Hematopoietic multipotent progenitor cell treated with erythropoietin and hydrocortisone succinate and interleukin-3 and kit ligand, for 15 days (in vitro differentiated cells): ENCODE data around the gene SPRR1B.
"Not testable (repeated sequence)": the region's sequence is repeated elsewhere in the genome, so short reads cannot be mapped to it uniquely, and the experiment has no call there.

Experiments
- DNase-seq: peaks from one replicate; pipeline ENCODE4 v3.0.0-alpha.2; 2015; ENCODE audit warnings: low spot score

SPRR1B gene, protein sequence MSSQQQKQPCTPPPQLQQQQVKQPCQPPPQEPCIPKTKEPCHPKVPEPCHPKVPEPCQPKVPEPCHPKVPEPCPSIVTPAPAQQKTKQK

DNA sequence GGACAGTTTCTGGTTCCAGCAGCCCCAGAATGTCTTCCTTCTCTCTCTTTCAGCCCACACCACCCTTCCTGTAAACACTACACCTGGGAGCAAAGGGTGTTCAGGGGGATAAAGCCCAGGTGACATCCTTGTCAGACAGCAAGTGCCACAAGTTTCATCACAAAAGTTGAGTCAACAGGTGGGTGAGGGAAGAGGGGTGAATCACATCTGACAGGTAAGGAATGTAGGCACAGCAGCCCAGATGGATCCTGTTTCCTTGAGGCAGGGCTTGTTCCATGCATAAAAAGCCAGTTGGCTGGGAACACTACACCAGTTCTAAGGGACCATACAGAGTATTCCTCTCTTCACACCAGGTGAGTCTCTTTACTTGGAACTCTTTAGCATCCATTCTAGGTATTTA lies at the start of gene SPRR1B:
TSS of gene SPRR1B (plus strand) at position 309 of the 400 bp plus-strand sequence. CDS start 1,143 bp downstream, outside the sequence.
- DNase-seq = no peak

DNA sequence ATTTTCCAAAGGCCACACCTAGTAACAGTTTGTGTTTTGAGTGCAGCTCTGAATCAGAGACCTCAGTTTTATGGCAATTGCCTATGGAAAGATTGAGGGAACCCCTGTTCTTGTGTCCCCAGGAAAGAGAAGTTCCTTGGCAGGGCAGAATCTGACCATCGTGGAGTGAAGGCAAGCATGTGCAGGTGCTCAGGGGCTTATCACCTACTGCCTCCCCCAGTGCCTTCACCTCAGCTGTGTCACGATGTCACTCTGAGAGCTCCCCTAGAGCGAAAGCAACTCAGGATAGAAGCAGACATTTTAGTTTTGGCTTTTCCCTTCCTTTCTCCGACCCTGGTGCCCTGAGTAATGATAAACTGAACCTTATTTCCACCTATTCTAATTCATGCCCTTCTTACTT lies 48.9 kb upstream of the SPRR1B start:
- no peak for DNase-seq

DNA sequence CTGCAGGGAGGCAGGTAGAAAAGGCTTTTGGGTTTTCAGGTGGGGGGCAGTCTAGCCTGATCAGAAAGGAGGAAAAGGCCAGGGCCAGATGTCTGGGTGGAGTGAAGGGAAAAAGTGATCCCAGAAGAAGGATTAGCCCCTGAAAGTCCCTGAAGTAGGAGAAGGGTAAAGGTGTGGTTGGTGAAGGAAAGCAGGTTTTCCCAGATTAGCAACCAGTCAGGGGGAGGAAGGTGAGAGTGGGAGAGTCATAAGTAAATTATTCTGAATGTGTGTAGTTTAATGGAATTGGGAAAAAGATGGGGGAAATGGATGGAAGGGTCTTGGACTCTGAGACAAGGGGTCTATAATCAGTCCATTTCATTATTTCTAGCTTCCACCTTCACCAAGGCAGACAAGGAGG lies 47.8 kb upstream of the SPRR1B start:
- DNase-seq = no peak

DNA sequence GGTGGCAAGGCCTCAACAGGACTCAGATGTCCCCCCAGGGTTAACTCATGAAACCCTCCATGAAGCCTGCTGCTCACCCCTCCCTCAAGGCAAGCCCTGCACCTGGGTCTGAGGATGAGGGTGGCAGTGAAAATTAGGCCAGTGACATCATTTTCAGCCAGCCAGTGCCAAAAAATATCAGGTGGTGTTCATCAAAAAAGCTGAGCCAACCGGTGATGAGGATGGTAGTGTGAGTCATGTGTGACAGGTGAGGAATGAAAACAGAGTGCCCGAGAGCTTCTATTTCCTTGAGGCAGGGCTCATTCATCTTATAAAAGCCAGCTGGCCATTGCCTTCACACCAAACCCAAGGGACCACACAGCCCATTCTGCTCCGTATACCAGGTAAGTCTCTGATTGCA lies 47.3 kb upstream of the SPRR1B start, which contains the start of gene SPRR1A:
TSS of gene SPRR1A (plus strand) at position 339 of the 400 bp plus-strand sequence. CDS start 1,150 bp downstream, outside the sequence.
- DNase-seq = no peak

DNA sequence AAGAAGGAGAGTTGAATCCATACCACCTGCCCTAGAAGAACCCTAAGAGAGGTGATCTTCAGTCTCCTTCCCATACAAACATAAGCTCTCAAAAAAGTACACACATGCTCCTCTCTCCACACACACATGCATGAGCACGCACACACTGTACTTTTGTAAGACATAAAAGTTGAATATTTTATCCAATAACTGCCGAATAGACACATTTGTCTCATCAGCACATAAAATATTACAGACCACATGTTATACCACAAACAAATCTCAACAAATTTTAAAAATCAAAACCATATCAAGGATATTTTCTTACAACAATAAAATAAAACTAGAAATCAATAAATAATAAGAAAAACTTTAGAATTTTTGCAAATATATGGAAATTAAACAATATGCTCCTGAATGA lies 44.4 kb upstream of the SPRR1B start:
- DNase-seq = no peak

DNA sequence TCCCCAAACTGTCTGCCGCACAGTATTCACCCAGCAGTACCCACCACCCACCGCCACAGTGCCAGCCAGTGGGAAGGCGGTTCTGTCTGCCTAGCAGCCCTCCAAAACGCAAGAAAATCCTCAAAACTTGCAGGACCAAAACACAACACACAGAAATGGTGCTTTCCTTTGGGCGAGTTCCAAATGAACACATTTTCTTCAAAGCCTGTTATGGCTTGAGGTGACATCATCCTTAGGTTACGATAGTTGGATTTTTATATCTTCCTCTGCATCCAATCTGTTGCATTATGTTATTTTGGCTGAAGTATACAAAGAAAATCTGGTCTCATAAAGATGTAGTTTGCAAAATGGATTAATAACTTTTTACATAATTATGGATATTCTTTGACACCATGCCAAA lies 37.8 kb upstream of the SPRR1B start:
- DNase-seq = no peak

DNA sequence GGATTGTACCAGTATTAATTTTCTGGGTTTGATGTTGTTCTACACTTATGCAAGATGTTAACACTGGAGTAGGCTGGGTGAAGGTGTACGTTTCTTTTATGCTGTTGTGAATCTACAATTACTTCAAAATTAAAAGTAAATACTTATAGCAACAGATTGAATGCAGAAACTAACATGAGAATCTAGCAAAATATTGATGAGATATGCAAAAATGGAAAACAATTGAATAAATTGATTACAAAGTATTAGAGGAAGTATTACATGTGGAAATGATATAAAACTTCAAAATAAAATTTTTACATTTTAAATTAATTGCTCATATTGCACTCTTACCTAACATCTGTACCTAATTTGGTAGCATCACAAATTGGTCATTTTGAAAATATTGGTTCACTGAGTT lies 35.2 kb upstream of the SPRR1B start:
- DNase-seq = no peak

DNA sequence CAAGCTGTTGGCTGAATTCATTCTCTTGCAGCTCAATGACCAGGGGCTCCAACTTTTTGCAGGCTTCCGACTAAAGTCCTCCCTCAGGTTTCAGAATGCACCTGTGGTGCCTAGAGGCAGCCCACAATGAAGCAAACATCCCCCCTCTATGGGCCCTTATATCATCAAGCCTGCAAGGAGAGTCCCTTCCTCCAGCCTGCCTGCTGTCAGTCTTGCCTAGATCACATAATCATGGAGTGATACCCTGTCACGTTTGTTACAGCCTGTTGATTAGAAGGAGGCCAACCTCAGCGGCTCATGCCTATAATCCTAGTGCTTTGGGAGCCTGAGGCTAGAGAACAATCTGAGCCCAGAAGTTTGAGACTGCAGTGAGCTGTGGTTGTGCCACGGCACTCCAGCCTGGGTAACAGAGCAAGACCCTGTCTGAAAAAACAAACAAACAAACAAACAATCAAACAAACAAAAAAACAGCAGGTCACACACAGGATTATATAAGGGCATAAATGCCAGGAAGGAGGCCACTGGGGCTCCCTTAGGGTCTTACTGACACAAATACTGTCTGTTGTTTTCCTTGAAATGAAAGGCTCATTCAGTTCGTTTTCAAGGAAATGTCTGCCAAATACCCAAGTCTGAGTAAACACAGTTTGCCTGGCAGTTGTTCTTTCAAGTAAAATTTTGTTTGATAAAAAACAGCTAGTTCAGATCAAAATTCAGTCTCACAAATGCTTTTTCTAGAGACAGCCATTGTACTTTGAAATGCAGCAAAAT lies 34.2 kb upstream of the SPRR1B start:
- DNase-seq = no peak

DNA sequence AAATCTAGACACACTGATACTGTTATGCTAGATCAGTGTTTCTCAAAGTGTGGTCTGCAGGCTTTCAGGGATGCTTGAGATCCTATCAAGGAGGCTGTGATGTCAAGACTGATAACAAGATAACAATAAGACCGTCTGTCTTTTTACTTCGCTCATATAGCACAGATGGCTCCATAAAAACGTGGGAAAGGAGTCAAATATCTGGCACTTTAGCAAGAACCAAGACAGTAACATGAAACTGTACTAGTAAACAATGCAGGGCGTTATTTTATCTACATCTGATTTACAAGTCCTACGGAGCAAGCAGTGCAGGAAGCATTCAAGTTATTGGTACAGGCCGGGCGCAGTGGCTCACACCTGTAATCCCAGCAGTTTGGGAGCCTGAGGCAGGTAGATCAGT lies 33.1 kb upstream of the SPRR1B start:
- no peak for DNase-seq

DNA sequence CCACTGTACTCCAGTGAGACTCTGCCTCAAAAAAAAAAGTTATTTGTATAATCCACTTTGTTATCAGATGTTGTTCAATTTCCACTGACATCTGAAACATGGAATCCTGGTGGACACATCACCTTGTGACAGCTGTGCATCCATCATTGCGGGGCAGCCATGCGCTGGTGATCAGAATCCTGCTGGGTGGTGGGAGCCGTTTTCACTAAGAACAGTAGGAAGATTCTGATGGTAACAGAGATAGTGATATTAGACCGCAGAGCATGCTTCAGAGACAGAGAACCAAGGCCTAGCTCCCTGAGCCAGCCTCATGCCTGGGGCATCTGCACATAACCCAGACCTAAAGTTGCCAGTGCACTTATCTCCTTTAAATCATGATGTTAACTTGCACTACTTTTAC lies 32.5 kb upstream of the SPRR1B start:
- DNase-seq = no peak

DNA sequence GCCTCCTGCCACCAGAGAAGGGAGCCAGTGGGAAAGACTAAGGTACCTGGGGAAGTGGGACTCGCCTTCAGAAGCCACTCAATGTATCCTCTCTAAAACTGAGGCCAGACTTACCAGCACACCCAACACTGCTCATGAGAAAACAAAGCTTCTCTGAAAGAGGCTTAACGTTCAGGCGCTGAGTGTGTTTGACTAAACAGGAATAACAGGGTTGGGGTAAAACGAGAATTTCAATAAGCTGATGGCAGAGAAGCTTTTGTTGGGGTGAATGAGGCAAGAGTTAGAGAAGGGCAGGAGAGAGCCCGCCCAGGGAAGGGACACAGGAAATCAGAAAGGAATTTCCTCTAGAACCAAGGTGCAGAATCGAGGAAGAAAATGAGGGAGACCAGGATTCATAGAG lies 31.2 kb upstream of the SPRR1B start:
- DNase-seq = no peak

DNA sequence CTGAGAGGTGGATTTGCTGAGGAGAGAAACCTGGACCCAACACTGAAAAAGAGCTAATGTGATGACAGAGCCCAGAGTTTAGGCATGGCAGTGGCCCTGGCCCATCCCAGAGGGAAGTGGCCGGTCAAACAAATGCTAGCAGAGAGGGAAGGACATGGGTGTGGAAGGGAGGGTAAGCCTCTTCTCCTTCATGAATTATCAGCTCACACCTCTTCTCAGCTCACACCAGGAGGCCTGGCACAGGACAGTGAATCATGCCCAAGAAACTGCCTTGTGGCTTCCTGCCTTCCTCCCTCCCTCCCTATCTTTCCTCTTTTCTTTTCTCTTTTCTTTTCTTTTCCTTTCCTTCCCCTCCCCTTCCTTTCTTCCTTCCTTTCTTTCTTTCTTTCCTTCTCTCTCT lies 30.7 kb upstream of the SPRR1B start:
- DNase-seq = no peak

DNA sequence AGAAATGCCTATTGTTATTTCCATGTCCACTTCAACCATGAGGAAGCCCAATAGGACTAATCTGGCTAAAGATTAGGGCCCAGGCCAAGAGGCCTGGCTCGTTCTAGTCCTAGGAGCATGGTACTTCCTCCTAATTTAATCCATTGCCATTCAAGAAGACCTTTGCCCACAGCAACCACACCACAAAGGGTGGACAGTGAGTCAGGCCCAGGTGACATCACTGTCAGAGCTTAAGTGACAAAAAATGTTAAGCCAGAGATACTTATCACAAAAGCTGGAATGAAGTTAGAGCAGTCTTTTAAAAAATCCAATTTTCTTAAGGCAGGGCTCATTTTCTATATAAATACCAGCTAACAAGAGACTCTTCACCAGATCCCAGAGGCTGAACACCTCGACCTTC lies 29.6 kb upstream of the SPRR1B start, which contains the start of gene SPRR3:
TSS of gene SPRR3 (plus strand) at position 368 of the 400 bp plus-strand sequence. CDS start 1,272 bp downstream, outside the sequence.
- no peak for DNase-seq

DNA sequence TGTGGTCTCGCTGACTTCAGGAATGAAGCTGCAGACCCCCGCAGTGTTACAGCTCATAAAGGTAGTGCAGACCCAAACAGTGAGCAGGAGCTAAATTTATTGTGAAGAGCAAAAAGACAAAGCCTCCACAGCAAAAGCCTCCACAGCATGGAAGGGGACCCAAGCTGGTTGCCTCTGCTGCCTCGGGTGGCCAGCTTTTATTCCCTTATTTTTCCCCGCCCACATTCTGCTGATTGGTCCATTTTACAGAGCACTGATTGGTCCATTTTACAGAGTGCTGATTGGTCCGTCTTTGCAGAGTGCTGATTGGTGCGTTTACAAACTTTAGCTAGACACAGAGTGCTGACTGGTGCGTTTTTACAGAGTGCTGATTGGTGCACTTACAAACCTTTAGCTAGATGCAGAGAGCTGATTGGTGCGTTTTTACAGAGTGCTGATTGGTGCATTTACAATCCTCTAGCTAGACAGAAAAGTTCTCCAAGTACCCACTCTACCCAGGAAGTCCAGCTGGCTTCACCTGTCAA lies 19.7 kb upstream of the SPRR1B start:
- not testable (repeated sequence) for DNase-seq

DNA sequence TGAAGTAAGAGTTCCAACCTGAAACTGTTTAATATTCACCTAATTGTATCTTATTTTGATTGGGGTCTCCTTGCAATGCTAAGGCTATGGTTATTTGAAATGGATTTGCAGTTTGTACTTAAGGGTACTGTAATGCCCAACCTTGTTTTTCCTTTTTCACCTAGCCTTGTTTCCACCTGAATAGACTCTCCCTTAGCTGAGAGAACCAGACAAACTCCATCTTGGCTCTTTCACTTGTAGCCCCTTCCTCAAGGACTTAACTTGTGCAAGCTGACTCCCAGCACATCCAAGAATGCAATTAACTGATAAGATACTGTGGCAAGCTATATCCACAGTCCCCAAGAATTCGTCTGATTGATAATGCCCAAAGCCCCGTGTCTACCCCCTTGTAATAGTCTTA lies 9.2 kb upstream of the SPRR1B start:
- DNase-seq = not testable (repeated sequence)

DNA sequence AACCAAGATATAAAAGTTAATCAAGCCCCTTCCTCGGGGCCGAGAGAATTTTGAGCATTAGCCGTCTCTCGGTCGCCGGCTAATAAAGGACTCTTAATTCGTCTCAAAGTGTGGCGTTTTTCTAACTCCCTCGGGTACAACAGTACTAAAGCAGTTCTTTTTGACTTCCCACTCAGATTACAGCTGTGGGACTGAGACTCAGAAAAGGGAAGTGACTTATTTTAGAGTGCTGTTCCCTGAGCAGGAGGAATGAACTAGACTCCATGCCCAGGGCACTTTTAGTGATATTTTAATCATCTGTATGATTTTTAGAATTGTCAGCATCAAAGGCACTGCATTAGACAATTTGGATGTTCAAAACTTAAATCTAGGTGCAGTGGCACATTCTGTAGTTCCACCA lies 8.7 kb upstream of the SPRR1B start:
- DNase-seq = not testable (repeated sequence)

DNA sequence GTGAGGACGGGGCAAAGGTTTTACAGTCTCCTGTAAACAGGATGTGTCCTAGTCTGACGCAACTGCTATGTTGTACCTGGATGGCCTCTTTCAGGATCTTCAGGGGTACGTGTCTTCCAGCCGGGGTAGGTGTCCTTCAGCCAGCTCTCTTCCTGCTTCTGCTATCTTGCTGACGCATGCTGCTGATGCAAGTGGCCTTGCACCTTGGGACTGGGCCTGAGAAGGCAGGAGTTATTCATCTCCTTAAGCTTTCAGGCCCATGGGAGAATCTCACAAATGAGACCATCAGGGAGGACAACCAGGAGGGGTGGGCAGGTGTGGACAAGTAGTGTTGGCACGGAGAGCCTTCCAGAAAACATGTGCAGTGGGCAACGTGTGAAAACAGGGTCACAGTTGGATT lies 7.9 kb upstream of the SPRR1B start:
- no peak for DNase-seq

DNA sequence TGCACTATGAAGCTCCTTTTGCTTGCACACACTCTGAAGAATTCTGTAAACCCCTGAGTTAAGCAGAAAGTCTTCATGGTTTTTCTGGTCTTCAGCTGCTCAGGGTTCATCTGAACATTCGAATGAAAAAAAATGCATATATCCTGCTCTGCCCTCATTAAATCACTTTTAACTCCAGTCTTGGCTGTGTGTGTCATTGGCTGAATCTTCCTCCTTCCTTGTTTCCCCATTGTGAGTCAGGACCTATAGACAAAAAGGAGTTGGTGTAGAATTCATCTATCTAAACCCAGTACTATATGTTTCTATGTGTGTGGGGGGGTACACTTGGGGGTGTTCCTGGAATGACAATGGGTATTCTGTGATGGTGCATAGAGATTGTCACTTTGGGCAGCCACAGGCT lies 6.6 kb upstream of the SPRR1B start:
- DNase-seq = no peak

DNA sequence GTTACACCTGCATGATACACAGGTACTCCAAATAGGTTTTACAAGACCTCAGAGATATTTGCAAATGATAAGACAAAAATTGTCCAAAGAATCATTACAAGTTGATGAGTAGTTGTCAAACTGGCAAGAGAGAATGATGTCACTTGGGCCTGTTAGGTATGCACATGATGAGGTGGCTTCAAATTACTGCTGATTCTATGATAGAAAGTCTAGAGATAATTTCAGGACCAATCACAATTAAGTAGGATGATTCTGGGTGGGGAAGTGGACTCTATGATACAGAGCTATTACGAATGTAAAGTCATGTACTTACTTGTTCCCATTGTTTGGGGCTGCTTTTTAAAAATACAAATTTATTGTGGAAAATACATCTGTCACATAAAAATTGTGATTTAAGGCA lies 5.2 kb upstream of the SPRR1B start:
- no peak for DNase-seq

DNA sequence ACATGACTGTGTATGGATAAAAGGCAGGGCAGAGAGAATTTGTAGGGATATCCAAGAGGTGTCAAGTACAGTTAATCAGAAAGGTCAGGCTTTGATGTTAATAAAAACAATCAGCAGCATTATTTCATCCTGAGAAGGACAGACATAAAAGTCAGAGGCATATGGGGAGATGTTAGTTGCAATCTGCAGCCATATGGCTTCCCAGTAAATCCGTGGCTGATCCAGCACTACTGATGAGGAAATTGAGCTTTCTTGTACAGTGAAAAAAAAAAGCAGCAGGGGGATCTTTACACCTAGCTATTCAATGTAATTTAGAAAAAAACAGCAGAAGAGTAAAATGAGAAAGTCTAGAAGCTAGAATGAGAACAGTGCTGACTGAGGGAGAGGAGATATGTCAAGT lies 2.2 kb upstream of the SPRR1B start:
- DNase-seq = no peak

DNA sequence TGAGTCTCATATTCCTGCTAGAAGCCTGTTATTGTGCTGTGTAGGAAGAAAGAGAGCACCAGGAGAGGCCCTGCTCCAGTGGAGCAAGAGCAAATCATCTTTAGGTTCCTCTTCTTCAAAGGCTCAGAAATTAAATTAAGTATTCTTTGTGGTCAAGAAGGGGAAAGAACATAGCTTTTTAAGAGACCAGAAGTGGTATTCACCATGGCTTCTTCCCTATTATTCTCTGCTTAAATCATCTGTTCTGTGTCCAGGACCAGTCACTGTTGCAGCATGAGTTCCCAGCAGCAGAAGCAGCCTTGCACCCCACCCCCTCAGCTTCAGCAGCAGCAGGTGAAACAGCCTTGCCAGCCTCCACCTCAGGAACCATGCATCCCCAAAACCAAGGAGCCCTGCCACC lies 1.1 kb downstream of the SPRR1B start:
- no peak for DNase-seq

DNA sequence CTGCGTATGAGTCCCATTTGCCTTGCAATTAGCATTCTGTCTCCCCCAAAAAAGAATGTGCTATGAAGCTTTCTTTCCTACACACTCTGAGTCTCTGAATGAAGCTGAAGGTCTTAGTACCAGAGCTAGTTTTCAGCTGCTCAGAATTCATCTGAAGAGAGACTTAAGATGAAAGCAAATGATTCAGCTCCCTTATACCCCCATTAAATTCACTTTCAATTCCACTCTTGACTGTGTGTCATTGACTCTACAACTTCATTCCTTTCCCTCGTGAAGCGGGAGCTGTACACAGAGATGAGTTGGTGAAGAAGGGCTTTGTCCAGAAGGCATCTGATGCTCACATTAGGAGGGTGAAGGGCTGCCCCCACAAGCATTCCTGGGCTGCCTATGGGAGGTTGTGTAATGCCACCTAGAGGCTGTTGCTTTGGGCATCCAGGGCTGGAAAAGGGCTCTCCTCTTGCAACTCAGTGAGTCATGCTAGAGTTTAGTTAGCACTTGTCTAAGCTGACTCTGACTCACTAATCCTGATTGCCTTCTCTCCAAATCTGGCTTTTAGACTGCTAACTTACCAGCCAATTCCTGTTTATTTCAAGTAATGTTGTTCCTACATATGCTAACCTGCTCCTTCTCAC lies 1.8 kb downstream of the SPRR1B start:
- DNase-seq = no peak

DNA sequence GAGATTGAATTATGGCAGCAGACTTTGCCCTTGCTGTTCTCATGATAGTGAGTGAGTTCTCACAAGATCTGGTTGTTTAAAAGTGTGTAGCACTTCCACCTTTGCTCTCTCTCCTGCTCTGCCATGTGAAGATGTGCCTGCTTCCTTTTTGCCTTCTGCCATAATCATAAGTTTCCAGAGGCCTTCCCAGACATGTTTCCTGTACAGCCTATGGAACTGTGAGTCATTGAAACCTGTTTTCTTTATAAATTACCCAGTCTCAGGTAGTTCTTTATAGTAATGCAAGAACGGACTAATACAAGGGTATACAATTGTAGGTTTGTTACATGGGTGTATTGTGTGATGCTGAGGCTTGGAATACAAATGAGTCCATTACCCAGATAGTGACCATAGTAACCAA lies 4.2 kb downstream of the SPRR1B start:
- no peak for DNase-seq
